GM11168 (cell line): Measurements from ENCODE around the gene MDC1.
"Not testable (repeated sequence)": the region's sequence is repeated elsewhere in the genome, so short reads cannot be mapped to it uniquely, and the experiment has no call there.

Experiments used
- in situ Hi-C: fragments of 300-500 bp; cut with MboI; formaldehyde crosslinking; loops from one replicate; pipeline ENCODE4 v1.12.0; 2022; ENCODE audit warnings: low sequenced_read_pairs; ENCODE audit not compliant: unreplicated experiment

Gene MDC1

GRCh38 chr6:30726506-30727413 lies 9.7 kb upstream of the MDC1 start:
- in situ Hi-C loops, result no loop called here

- in situ Hi-C loops, result no loop called here
Measured at GRCh38 chr6:30725713-30726505, 8.8 kb upstream of the MDC1 start.

- in situ Hi-C loops, result loop anchor here (5.0 kb wide), 1 partner anchor 53 kb away; the partner anchor contains the start of gene DHX16
Measured at GRCh38 chr6:30724906-30725667, 8.0 kb upstream of the MDC1 start.

GRCh38 chr6:30723843-30724741 lies 7.0 kb upstream of the MDC1 start:
- in situ Hi-C loops, result loop anchor here (5.0 kb wide), 1 partner anchor 52 kb away; the partner anchor contains the start of gene DHX16

GRCh38 chr6:30723159-30723842 lies 6.2 kb upstream of the MDC1 start:
- in situ Hi-C loops, result loop anchor here (5.0 kb wide), 1 partner anchor 51 kb away; the partner anchor contains the start of gene DHX16

- in situ Hi-C loops, result loop anchor here (5.0 kb wide), 1 partner anchor 50 kb away; the partner anchor contains the start of gene DHX16
Measured at GRCh38 chr6:30722280-30723112, 5.4 kb upstream of the MDC1 start.

GRCh38 chr6:30722025-30722279 lies 4.9 kb upstream of the MDC1 start:
- in situ Hi-C loops, result loop anchor here (5.0 kb wide), 1 partner anchor 50 kb away; the partner anchor contains the start of gene DHX16

GRCh38 chr6:30721198-30722024 lies 4.3 kb upstream of the MDC1 start:
- in situ Hi-C loops, result loop anchor here (5.0 kb wide), 1 partner anchor 49 kb away; the partner anchor contains the start of gene DHX16

GRCh38 chr6:30720738-30721197 lies 3.7 kb upstream of the MDC1 start:
- in situ Hi-C loops, result loop anchor here (5.0 kb wide), 1 partner anchor 48 kb away; the partner anchor contains the start of gene DHX16

- in situ Hi-C loops, result loop anchor here (5.0 kb wide), 1 partner anchor 48 kb away; the partner anchor contains the start of gene DHX16
Measured at GRCh38 chr6:30719791-30720737, 3.0 kb upstream of the MDC1 start, which contains the start of gene TUBB. Gene TUBB, plus strand, starts transcription at chr6:30720352. Its CDS starts 155 bp downstream, at chr6:30720507.

GRCh38 chr6:30719356-30719755 lies 2.3 kb upstream of the MDC1 start:
- in situ Hi-C loops, result no loop called here

GRCh38 chr6:30717845-30718720 lies 1.0 kb upstream of the MDC1 start:
- in situ Hi-C loops, result not testable (repeated sequence)

GRCh38 chr6:30716879-30717128 lies 277 bp downstream of the MDC1 start:
- in situ Hi-C loops, result no loop called here

GRCh38 chr6:30714263-30714662 lies 2.8 kb downstream of the MDC1 start:
- in situ Hi-C loops, result no loop called here

GRCh38 chr6:30712441-30712945 lies 4.6 kb downstream of the MDC1 start:
- in situ Hi-C loops, result no loop called here
